Measurements from ENCODE around the gene PPP2R2C. TPM values are rescaled to one million over a fixed set of nuclear protein-coding genes. Genes with fewer than 3 reads are reported as not detected.

The PPP2R2C gene
- total RNA-seq, 2 donors from 2014 or later: 0.66 to 0.78 TPM

DNA sequence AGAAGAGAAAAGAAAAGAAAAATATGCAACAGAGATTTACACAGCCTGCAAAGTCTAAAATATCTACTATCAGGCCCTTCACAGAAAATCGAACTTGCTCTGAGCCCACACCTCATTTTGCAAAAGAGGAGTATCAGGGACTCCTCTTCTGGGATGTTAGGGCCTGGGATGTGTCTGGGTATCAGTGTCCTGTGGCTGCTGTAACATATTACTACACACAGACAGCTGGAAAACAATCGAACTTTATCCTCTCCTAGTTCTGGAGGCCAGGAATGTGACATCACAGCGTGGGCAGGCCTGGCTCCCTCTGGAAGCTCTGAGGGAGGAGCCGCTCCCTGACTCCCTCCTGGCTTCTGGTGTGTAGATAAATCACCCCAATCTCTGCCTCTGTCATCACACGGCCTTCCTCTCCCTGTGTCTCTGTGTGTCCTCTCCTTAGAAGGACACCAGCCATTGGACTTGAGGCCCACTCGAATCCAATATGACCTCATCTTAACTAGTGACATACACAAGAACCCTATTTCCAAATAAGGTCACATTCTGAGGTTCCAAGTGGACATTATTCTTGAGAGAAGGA, 52.9 kb downstream of the PPP2R2C start:
- ATAC-seq (no peak), DNase-seq (no peak)
- H3K36me3 ChIP-seq (replicated peaks in 1 of 2; ENCODE audit: insufficient read depth in 1 of 2, low read depth in 2 of 2): no peaks in the 10 kb centered on the region
- no peak for TF ChIP-seq POLR2A (IDR thresholded peaks at IDR 0.05)
- TF ChIP-seq, protein P1, sequence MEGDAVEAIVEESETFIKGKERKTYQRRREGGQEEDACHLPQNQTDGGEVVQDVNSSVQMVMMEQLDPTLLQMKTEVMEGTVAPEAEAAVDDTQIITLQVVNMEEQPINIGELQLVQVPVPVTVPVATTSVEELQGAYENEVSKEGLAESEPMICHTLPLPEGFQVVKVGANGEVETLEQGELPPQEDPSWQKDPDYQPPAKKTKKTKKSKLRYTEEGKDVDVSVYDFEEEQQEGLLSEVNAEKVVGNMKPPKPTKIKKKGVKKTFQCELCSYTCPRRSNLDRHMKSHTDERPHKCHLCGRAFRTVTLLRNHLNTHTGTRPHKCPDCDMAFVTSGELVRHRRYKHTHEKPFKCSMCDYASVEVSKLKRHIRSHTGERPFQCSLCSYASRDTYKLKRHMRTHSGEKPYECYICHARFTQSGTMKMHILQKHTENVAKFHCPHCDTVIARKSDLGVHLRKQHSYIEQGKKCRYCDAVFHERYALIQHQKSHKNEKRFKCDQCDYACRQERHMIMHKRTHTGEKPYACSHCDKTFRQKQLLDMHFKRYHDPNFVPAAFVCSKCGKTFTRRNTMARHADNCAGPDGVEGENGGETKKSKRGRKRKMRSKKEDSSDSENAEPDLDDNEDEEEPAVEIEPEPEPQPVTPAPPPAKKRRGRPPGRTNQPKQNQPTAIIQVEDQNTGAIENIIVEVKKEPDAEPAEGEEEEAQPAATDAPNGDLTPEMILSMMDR (IDR thresholded peaks at IDR 0.05): no peak
- intact Hi-C loops (cut with DNase I): no loop called here
- WGBS, 2 donors: 37 to 44% methylated on average over 6 of the region's 6 CpGs
- H3K9me3 ChIP-seq: no peaks in the 10 kb centered on the region
- H3K4me3 ChIP-seq: no peak overlapping the region
- H3K27me3 ChIP-seq: no peaks in the 10 kb centered on the region
- no peaks in the 10 kb centered on the region for H3K4me1 ChIP-seq
- no peak overlapping the region for H3K27ac ChIP-seq

DNA sequence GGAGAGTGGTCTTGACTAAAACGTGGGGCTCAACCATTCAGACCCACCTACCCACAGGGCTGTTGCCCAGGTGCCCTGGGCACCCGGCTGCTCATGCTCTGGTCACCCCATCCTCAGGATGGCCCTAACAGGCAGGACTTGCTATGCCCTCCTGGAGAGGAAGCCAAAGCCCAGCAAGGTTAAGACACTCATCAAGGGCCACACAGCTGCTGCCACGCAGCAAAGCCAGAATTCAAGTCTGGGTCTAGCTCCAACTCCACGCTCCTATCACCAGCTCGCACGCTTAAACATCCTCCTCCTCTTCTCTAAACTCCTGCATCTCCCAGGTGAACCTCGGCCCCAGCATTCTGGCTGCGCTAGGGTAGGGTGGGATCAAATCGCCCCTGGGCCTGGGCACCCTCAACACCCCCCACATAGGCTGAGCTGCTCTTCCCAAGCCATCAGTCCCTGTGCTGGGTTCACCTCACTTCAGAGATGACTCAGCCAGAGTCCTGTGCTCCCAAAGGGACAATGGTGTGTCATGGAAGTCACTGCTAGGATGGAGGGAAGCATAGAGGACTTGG, 54.1 kb downstream of the PPP2R2C start:
- Histone ChIP-seq H3K4me3 (no peak overlapping the region), H3K27ac (no peak overlapping the region), H3K9me3 (no peaks in the 10 kb centered on the region), H3K27me3 (no peaks in the 10 kb centered on the region), H3K36me3 (replicated peaks in 1 of 2; ENCODE audit: insufficient read depth in 1 of 2, low read depth in 2 of 2) (no peaks in the 10 kb centered on the region), H3K4me1 (no peaks in the 10 kb centered on the region)
- intact Hi-C loops (cut with DNase I): no loop called here
- 81 to 89% methylated on average over 7 to 9 of the region's 9 CpGs for WGBS, 2 donors
- ATAC-seq: no peak
- no peak for TF ChIP-seq POLR2A (IDR thresholded peaks at IDR 0.05)
- TF ChIP-seq, protein P1 (IDR thresholded peaks at IDR 0.05): no peak
- no peak for DNase-seq

DNA sequence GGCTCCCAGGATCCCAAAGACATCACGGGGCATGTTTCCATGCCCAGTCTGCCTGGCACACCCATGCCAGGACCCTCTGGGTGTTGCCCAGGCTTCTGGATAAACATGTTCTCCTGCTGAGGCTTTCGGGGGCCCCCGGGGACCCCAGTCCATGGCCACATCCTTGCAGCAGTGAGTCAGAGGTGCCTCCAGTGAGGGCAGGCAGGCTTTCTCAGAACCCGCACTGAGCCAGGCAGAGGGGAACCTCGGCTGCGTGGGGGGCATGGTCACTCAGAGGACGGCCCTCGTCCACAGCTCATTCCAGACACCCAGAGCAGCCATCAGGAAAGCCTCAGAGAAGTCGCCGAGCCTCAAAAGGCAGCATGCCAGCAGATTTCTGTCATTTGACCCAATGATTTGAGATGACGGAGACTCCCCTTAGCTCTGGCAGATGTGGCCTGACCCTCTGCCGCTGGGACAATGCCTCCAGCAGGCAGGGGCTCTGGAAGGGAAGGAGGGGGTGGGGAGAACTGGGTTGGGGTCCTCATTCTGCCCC, 54.8 kb downstream of the PPP2R2C start:
- H3K4me3 ChIP-seq: no peak overlapping the region

DNA sequence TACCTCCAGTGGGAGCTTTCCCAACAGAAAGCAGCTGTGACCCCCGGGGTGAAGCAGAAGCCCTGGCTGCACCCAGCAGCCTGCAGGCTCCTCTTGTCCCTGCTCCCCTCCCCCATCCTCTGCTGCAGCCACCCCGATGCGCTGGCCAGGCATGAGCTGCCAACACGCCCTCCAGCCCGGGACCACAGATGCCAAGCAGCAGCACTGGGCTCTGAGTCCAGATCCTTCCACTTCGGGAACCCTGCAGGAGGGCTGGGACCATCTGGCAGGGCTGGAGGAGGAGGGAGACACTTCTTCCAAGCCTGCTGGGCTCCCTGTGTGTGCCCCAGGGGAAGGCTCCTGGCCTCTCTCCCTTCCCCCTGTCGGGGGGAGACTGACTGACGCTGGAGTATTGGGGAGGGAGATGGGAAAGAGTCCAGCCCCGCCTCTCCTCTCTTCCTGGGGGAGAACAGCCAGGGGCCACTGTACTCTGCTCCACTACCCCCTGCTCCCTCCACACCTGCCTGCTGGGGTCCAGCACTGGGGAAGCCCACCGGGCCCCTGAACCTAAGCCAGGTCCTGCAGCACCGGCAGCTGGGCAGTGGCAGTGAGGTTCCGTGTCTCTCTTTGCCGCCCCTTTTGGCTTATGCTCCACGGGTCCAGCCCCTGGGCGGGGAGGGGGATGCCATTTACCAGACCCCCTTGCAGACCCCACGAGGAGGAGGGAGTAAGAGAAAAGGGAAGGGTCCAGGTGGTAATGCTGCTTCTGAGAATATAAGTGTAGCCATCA, 55.7 kb downstream of the PPP2R2C start:
- ATAC-seq (no peak), DNase-seq (no peak)
- Histone ChIP-seq H3K4me1 (no peaks in the 10 kb centered on the region), H3K27me3 (no peaks in the 10 kb centered on the region), H3K9me3 (no peaks in the 10 kb centered on the region), H3K4me3 (no peak overlapping the region), H3K27ac (no peak overlapping the region), H3K36me3 (replicated peaks in 1 of 2; ENCODE audit: insufficient read depth in 1 of 2, low read depth in 2 of 2) (no peaks in the 10 kb centered on the region)
- 32 to 71% methylated on average over 7 to 16 of the region's 16 CpGs for WGBS, 2 donors
- intact Hi-C loops (cut with DNase I): no loop called here
- TF ChIP-seq POLR2A (IDR thresholded peaks at IDR 0.05): no peak
- TF ChIP-seq, protein P1 (IDR thresholded peaks at IDR 0.05): no peak

More for the DNA sequence above, 54.8 kb downstream of the PPP2R2C start:
- Histone ChIP-seq H3K27me3 (no peaks in the 10 kb centered on the region), H3K4me1 (no peaks in the 10 kb centered on the region), H3K36me3 (replicated peaks in 1 of 2; ENCODE audit: insufficient read depth in 1 of 2, low read depth in 2 of 2) (no peaks in the 10 kb centered on the region), H3K27ac (no peak overlapping the region), H3K9me3 (no peaks in the 10 kb centered on the region)
- intact Hi-C loops (cut with DNase I): no loop called here
- WGBS, 2 donors: 50 to 67% methylated on average over 6 to 12 of the region's 12 CpGs
- TF ChIP-seq POLR2A (IDR thresholded peaks at IDR 0.05): no peak
- TF ChIP-seq, protein P1 (IDR thresholded peaks at IDR 0.05): no peak
- DNase-seq (no peak), ATAC-seq (no peak)

Data from body of pancreas (tissue), 4 donors.